C4-2B (cell line): Measurements from ENCODE around the gene OPN1SW.

ENCODE experiments used
- H3K27ac ChIP-seq: fragments of 450-650 bp; 2 replicates; pipeline ENCODE4 v1.5.1; 2017
- CTCF ChIP-seq: fragments of 450-650 bp; conservative IDR thresholded peaks from 2 replicates; pipeline ENCODE4 v1.5.1; 2017; ENCODE audit warnings: mild to moderate bottlenecking
- ZFX ChIP-seq: fragments of 450-650 bp; IDR thresholded peaks from 2 replicates; pipeline ENCODE4 v1.6.1; 2017

OPN1SW gene

GRCh38 chr7:128732521-128733277, 42.9 kb downstream of the OPN1SW start:
- TF ChIP-seq ZFX (no peak), CTCF (no peak)
- H3K27ac ChIP-seq, result no peak overlapping the region

- H3K27ac ChIP-seq, result no peak overlapping the region
- TF ChIP-seq CTCF (no peak), ZFX (no peak)
Observed at GRCh38 chr7:128731184-128731583, 44.4 kb downstream of the OPN1SW start.

- TF ChIP-seq ZFX, result no peak
- no peak for TF ChIP-seq CTCF
- no peak overlapping the region for H3K27ac ChIP-seq
Observed at GRCh38 chr7:128729494-128729893, 46.1 kb downstream of the OPN1SW start.

- H3K27ac ChIP-seq, result no peak overlapping the region
- TF ChIP-seq ZFX (no peak), CTCF (no peak)
Observed at GRCh38 chr7:128728598-128728997, 47.0 kb downstream of the OPN1SW start.

- TF ChIP-seq CTCF, result no peak
- TF ChIP-seq ZFX, result no peak
- H3K27ac ChIP-seq, result no peak overlapping the region
Observed at GRCh38 chr7:128727239-128727638, 48.4 kb downstream of the OPN1SW start.

GRCh38 chr7:128726737-128727072, 48.9 kb downstream of the OPN1SW start:
- no peak overlapping the region for H3K27ac ChIP-seq
- TF ChIP-seq CTCF (no peak), ZFX (no peak)

- no peak for TF ChIP-seq CTCF
- TF ChIP-seq ZFX, result no peak
- no peak overlapping the region for H3K27ac ChIP-seq
Observed at GRCh38 chr7:128726059-128726736, 49.4 kb downstream of the OPN1SW start.
